Fibroblast of skin of left quadriceps (primary cell): Measurements from ENCODE around the gene PON2.

Experiments
- DNase-seq, 2 experiments: peaks; one replicate each; pipeline ENCODE4 v3.0.0-alpha.2; 2013; ENCODE audit warnings: low read depth in 2 of 2

PON2 gene

GRCh38 chr7:95444796-95445195 is 10.0 kb upstream of the PON2 start:
- no peak for DNase-seq

GRCh38 chr7:95441042-95441823 is 6.4 kb upstream of the PON2 start:
- no peak for DNase-seq

DNA sequence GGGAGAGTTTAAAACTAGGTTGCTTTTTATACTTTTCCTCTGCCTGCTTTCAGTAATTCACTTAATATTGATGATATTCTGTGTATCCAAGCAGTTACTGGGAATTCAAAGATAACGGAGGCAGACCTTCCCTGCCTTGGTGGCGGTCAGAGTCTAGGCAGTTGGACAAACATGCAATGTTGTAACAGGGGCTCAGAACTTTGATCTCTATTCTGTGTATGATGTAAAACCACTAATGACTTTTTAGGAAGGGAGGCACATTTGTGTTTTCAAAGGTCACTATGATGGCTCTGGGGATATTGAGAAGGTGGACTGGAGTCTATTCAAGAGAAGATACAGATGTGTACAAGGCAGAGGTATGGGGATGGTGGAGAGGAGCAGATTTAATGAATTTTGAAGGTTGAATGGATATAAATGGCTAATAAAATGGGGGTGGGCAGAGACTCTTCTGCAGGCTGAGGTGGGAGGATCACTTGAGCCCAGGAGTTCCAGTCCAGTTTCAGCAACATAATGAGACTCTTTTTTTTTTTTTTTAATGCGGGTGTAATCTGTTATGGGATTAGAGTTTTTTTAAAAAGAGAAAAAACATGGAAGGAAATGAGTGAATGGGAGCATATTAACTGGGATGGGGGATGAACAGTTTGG is 5.7 kb upstream of the PON2 start:
- no peak for DNase-seq

- no peak for DNase-seq
Measured at GRCh38 chr7:95436407-95436806, 1.6 kb upstream of the PON2 start.

DNA sequence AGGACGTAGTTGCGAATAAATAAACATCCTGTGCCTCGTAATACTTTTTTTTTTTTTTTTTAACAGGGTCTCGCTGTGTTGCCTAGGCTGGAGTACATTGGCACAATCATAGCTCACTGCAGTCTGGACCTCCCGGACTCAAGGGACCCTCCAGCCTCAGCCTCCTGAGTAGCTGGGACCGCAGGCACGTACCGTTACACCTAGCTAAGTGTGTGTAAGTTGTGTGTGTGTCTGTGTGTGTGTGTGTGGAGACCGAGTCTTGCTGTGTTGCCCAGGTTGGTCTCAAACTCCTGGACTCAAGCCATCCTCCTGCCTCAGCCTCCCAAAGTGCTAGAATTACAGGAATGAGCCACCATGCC is 573 bp upstream of the PON2 start:
- no peak for DNase-seq

- no peak for DNase-seq
Measured at GRCh38 chr7:95433952-95434556, 774 bp downstream of the PON2 start.

DNA sequence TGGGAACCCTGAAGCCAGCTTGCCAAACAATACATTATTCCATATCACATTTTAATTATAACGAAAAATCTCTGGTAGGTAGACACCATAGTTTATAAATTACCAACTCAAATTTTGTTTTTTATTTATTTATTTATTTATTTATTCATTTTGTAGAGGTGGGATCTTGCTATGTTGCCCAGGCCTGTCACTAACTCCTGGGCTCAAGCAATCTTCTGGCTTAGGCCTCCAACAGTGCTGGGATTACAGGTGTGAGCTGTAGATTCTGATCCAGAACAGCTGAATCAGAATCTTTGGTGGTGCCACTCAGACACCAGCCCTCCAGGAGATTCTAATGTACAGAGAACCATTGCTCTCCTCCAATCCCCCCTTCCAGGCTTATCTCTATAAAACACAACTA is 1.7 kb downstream of the PON2 start:
- DNase-seq = no peak

GRCh38 chr7:95432606-95433005 is 2.2 kb downstream of the PON2 start:
- DNase-seq = no peak

GRCh38 chr7:95430864-95431263 is 4.0 kb downstream of the PON2 start:
- no peak for DNase-seq

DNA sequence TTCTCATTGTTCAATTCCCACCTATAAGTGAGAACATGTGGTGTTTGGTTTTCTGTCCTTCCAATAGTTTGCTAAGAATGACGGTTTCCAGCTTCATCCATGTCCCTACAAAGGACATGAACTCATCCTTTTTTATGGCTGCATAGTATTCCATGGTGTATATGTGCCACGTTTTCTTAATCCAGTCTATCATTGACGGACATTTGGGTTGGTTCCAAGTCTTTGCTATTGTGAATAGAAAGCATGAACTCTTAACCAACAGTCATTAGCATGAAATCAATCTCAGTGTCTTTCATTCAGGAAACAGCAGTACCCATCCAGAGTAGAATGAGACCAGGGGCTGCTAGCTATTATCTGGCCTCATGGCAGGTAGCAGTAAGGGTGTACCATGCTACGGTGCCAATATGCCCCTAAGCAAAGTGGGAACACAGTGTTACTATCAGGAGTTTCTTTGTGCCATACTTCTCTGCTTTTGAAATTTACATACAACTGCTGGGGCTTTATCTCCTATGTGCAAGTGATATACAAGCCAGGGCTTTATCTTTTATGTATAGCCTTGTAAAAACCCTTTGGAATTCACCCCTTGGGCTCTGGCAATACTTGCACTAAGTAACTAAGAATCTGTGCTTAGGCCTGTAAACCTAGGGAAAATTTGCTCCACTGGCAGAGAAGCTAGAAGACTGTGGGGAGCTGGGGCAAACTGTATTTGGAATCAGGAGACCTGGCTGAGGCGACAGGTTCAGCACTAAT is 5.4 kb downstream of the PON2 start:
- no peak for DNase-seq

GRCh38 chr7:95427914-95428516 is 6.8 kb downstream of the PON2 start:
- DNase-seq = no peak

DNA sequence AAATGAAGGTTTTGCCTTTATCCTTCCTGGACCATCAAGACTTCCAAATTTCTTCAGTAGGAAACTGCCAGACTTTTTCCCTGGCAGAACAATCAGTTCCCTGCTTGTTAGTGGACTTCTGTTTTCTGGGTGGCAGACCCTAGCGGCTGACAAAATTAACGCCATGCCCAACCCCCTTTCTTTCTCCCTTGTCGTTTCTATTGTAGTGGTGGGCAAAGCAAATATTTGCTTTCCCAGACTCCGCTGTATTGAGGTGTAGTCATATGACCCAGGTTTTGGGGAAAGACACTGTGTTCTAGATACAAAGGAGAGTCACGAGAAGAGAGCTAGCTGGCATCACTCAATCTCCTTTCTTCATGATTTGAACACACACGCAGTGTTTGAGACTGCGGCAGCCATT is 7.7 kb downstream of the PON2 start:
- no peak for DNase-seq

- no peak for DNase-seq
Measured at GRCh38 chr7:95425694-95426093, 9.1 kb downstream of the PON2 start.

DNA sequence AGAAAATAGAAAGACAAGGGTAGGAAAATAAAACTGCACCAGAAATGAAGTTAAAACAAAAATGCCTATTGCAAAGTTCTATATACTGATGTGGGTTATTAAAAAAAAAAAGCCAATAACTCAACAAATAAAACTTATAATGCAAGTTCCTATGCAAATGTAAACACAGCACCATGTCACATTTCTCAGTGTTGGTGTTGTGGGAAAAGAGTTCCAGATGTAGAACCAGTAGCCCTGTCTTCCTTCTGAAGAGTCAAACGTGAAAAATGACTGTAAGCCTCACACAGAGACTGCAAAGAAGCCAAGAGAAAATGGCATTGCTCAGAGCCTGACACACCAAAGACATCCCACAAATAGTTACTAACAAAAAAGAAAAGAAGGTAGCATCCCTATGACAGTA is 10.1 kb downstream of the PON2 start:
- no peak for DNase-seq

DNA sequence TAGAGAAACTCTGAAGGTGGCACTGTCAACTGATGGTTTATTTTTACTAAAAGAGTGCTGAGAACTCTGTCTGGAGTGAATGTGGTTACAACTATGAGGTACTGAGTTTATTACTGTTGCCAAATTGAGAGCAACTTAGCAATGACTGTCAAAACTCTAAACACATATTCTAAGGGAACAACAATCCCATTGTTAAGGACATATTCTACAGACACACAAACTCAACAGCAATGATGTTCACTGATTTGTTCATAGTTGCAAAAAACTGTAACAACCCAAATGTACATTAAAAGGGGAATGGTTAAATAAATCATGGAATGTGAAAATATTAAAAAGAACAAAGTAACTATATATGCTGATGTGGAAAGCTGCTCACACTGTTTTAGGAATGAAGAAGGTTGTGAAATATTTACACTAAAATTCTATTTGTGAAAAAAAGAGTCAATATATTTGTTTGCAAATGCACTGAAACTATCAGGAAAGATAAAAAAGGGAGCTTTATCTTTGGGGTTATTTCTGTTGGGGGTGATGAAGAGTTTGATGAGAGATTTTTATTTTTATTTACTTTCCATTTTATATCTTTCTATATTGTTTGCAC is 12.9 kb downstream of the PON2 start:
- DNase-seq = no peak

- DNase-seq = no peak
Measured at GRCh38 chr7:95421000-95421846, 13.6 kb downstream of the PON2 start.

DNA sequence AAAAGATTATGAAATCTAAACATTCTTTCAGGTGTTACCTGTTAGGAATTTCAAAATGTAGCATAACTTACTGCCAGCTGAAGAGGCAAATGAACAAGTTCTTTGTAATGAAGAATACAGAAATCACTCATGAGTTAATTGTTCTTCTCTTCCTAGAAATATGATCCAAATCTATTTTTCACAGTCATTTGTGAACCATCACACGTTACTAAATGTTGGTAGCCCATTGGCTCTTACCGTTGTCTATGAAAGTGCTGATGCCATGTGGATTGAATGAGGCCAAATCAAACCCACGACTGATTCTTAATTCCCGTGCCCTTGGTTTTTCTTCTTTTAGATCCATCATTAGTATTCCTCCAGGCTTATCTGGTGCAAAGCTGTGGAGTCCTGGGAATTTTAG is 22.8 kb downstream of the PON2 start:
- DNase-seq = no peak

DNA sequence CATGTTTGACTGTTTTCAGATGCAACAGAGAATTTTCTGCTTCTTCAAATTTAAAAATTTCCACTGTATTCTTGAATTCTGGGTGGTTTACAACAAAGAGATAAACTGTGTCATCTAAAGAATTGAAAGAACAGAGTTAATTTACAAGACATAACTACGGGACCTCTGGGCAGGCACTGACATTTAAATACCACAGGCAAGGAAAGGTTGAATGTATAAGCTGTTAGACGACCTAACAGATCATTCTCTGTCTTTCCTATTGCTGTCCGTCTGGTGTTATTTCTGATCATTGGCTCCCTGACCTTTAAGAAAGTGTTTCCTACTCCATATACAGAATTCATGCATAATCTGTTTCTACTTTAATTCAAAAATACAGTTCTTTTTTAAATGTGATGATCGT is 23.2 kb downstream of the PON2 start:
- no peak for DNase-seq

DNA sequence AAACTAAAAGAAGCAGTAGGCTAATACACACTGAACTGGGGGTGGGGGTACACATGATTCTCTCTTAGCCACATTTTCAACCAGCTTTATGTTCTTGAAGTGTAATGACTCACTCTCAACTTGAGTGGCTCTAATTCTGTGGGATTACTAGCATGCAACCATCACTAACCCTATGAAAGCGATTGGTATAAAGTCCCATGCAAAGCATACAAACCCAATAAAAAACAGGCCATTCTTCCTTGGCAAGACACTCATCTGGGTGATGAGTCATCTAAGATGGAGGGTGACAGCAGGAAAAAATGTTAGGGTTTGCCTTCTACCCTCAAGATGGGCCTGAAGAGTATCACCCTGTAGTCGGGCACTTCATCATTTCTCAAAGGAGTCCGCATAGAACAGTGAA is 23.8 kb downstream of the PON2 start:
- DNase-seq = no peak

GRCh38 chr7:95407751-95408150 is 27.1 kb downstream of the PON2 start:
- no peak for DNase-seq

DNA sequence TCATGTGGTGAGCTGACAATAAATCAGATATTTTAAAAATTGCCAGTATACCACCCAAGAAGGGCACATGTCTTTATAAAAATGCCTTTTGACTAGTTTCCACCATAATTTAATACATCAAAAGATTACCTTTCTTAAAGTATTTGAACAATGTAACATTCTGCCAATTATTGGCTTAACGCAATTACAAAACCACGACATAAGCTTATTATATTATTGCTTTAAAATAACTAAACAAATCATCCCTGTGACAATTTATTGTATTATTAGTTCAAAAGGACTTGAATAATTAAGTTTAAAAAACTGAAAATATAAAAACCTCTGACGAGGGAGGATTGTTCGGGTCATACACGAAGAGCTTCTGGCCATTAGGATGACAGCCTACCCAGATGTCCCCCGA is 29.0 kb downstream of the PON2 start:
- no peak for DNase-seq
